Tibial nerve (tissue), 4 donors: ENCODE data around the gene ACAP1. TPM values are rescaled to one million over a fixed set of nuclear protein-coding genes. Genes with fewer than 3 reads are reported as not detected.
A peak's percentile ranks its signal among the peaks of the same experiment; 100 is the strongest.

Experiments used
- DNase-seq, 2 donors: peaks; one replicate each; pipeline ENCODE4 v3.0.0-alpha.2; 2019; ENCODE audit warnings: low spot score in 2 of 2
- H3K27ac ChIP-seq, 4 donors: fragments of 200-600 bp; sonication (generic) in 3 of 4; one replicate each; pipeline ENCODE4 v1.5.1; 2017 to 2019; ENCODE audit warnings: mild to moderate bottlenecking in 1 of 4
- H3K27me3 ChIP-seq, 2 donors: fragments of 200-600 bp; sonication (generic) in 1 of 2; one replicate each; pipeline versions ENCODE4 v1.5.1 to v1.6.0; 2017 to 2019
- H3K36me3 ChIP-seq, 3 donors: fragments of 200-600 bp; sonication (generic); one replicate each; pipeline ENCODE4 v1.5.1; 2018 to 2019
- H3K4me1 ChIP-seq, 4 donors: fragments of 200-600 bp; sonication (generic) in 3 of 4; one replicate each; pipeline ENCODE4 v1.5.1; 2017 to 2019
- H3K4me3 ChIP-seq, 4 donors: fragments of 200-600 bp; sonication (generic) in 3 of 4; one replicate each; pipeline ENCODE4 v1.5.1; 2017 to 2019; ENCODE audit warnings: mild to moderate bottlenecking in 1 of 4, moderate library complexity in 1 of 4
- H3K9me3 ChIP-seq, 4 donors: fragments of 200-600 bp; sonication (generic) in 3 of 4; one replicate each; pipeline ENCODE4 v1.5.1; 2017 to 2019
- EP300 ChIP-seq, 2 donors: sonication (generic); formaldehyde crosslinking; IDR thresholded peaks; one replicate each; pipeline ENCODE4 v1.6.1; 2017; ENCODE audit warnings: antibody characterized with exemption in 2 of 2, mild to moderate bottlenecking in 1 of 2
- POLR2A ChIP-seq, 2 donors: fragments of 450-650 bp; IDR thresholded peaks; one replicate each; pipeline ENCODE4 v1.6.1; 2017; ENCODE audit warnings: antibody characterized with exemption in 2 of 2, mild to moderate bottlenecking in 2 of 2, moderate library complexity in 2 of 2
- WGBS, 2 donors: methylation state at CpG; one replicate each; pipeline ENCODE4 v1.1.5; 2018; 5-methylcytosine and 5-hydroxymethylcytosine counted together
- total RNA-seq, 4 donors: library from RNA; depleted of rRNA; stranded (reverse); fragments of >200 nt; gene quantifications; one replicate each; pipeline ENCODE4 v1.1.0, GENCODE V29; 2016
- TF ChIP-seq, protein P1 (sequence below), 5 experiments: fragments of 200-600 bp in 3 of 5; fragments of 450-650 bp in 2 of 5; sonication (generic) in 3 of 5; IDR thresholded peaks; one replicate each; pipeline ENCODE4 v1.5.1; 2016 to 2019; ENCODE audit warnings: antibody characterized with exemption in 5 of 5, mild to moderate bottlenecking in 3 of 5, moderate library complexity in 2 of 5

Gene ACAP1
- total RNA-seq, 4 donors from 2014 or later = 8.1 to 33.1 (median 11.2) TPM

DNA sequence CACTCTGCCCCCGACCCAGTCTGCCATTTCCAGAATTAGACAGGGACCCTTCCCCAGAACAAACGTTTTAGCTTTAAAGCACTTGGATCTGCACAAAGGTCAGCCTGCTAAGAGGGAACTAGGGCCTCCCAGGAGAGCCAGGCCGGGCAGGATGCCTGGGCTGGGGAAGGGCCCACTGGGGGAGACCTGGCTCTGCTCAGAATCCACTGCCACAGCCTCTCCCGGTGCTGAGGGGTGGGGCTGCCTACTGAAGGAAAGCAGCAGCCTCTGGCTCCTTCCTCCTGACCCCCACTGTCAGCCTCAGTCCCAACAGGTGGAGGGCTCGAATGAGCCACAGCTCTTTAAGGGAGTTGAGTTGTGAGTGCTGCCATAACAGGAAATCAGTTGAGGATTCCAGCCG lies 43.6 kb upstream of the ACAP1 start:
- Histone ChIP-seq H3K27ac (no peak overlapping the region), H3K36me3 (no peaks in the 10 kb centered on the region), H3K4me3 (no peak overlapping the region), H3K27me3 (peaks cover 0 to 76% of the 10 kb centered on the region in 2 donors), H3K4me1 (peaks cover 0 to 38% (median 25%) of the 10 kb centered on the region in 4 donors), H3K9me3 (no peaks in the 10 kb centered on the region)
- WGBS, 2 donors = 22 to 32% methylated on average over 5 to 6 of the region's 6 CpGs
- no peak for TF ChIP-seq EP300 (IDR thresholded peaks at IDR 0.05)
- TF ChIP-seq, protein P1, sequence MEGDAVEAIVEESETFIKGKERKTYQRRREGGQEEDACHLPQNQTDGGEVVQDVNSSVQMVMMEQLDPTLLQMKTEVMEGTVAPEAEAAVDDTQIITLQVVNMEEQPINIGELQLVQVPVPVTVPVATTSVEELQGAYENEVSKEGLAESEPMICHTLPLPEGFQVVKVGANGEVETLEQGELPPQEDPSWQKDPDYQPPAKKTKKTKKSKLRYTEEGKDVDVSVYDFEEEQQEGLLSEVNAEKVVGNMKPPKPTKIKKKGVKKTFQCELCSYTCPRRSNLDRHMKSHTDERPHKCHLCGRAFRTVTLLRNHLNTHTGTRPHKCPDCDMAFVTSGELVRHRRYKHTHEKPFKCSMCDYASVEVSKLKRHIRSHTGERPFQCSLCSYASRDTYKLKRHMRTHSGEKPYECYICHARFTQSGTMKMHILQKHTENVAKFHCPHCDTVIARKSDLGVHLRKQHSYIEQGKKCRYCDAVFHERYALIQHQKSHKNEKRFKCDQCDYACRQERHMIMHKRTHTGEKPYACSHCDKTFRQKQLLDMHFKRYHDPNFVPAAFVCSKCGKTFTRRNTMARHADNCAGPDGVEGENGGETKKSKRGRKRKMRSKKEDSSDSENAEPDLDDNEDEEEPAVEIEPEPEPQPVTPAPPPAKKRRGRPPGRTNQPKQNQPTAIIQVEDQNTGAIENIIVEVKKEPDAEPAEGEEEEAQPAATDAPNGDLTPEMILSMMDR (IDR thresholded peaks at IDR 0.05) = no peak
- TF ChIP-seq POLR2A (IDR thresholded peaks at IDR 0.05) = no peak
- no peak for DNase-seq

- H3K9me3 ChIP-seq = no peaks in the 10 kb centered on the region
- H3K4me3 ChIP-seq = no peak overlapping the region
- TF ChIP-seq, protein P1 (IDR thresholded peaks at IDR 0.05) = no peak
- no peak for TF ChIP-seq POLR2A (IDR thresholded peaks at IDR 0.05)
- no peak for TF ChIP-seq EP300 (IDR thresholded peaks at IDR 0.05)
- WGBS, 2 donors = 82 to 84% methylated on average over 10 to 11 of the region's 11 CpGs
- no peaks in the 10 kb centered on the region for H3K36me3 ChIP-seq
- H3K27me3 ChIP-seq = peaks cover 0 to 72% of the 10 kb centered on the region in 2 donors
- H3K4me1 ChIP-seq = peaks cover 0 to 38% (median 25%) of the 10 kb centered on the region in 4 donors
- no peak overlapping the region for H3K27ac ChIP-seq
- DNase-seq = no peak
These were observed 43.2 kb upstream of the ACAP1 start for GRCh38 chr17:7293159-7293558.

DNA sequence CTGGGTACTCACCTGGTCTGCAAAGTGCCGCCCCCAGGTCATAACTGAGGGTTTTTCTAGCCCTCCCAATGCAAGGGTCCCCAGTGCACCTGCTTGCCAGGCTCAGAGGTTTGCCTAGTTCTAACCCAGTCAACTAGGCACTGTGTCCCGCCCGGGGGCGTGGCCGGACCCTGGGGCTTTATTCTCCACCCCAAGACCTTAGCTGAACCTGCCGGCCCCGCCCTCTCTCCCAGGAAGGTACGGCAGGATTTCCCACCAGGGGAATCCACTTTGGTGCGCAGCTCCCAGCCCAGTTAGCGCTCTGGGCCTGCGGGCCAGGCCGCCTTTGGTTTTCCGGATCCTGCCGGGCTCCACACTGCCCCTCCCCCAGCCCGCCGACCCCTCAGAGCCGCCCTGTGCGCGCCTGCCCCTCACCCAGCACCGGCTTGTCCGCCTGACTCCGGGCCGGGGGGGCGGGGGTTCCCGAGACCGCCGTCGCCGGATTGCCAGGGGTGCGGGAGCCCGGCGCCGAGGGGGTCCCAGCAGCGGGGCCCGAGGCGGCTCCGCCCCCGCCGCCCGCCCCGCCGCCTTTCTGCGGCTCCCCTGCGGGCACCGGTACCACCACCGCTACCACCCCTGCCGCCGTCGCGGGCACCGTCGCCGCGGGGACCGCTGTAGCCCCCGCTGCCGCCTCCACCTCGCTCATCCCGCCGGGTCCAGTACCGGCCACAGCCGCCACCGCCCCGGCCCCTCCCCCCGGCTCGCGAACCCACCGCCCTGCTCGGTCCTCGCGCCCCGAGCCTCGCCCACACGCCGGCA lies 42.3 kb upstream of the ACAP1 start:
- H3K36me3 ChIP-seq = no peaks in the 10 kb centered on the region
- peaks cover 0 to 67% of the 10 kb centered on the region in 2 donors for H3K27me3 ChIP-seq
- 7 to 8% methylated on average over 31 to 37 of the region's 75 CpGs for WGBS, 2 donors
- H3K9me3 ChIP-seq = no peaks in the 10 kb centered on the region
- H3K4me1 ChIP-seq = peaks cover 0 to 38% (median 25%) of the 10 kb centered on the region in 4 donors
- peak overlapping the region in 3 of 4 donors; percentile 8 to 45 (median 38) for H3K4me3 ChIP-seq
- TF ChIP-seq EP300 (IDR thresholded peaks at IDR 0.05) = no peak
- TF ChIP-seq, protein P1 (IDR thresholded peaks at IDR 0.05) = no peak
- no peak for TF ChIP-seq POLR2A (IDR thresholded peaks at IDR 0.05)
- no peak overlapping the region for H3K27ac ChIP-seq
- no peak for DNase-seq

- WGBS, 2 donors = 3 to 6% methylated on average over 8 to 16 of the region's 57 CpGs
- Histone ChIP-seq H3K9me3 (no peaks in the 10 kb centered on the region), H3K27me3 (peaks cover 0 to 60% of the 10 kb centered on the region in 2 donors), H3K27ac (peak within 1 kb of the TSS in 1 of 4 donors; percentile 26), H3K4me1 (peaks cover 0 to 38% (median 25%) of the 10 kb centered on the region in 4 donors), H3K36me3 (no peaks in the 10 kb centered on the region), H3K4me3 (peak within 1 kb of the TSS; percentile 1 to 45 (median 23))
- no peak for DNase-seq
- no peak for TF ChIP-seq EP300 (IDR thresholded peaks at IDR 0.05)
- TF ChIP-seq POLR2A (IDR thresholded peaks at IDR 0.05) = no peak
- TF ChIP-seq, protein P1 (IDR thresholded peaks at IDR 0.05) = no peak
These were observed 41.6 kb upstream of the ACAP1 start, which contains the start of gene YBX2 for GRCh38 chr17:7294614-7295153. Gene YBX2 (minus strand): TSS chr17:7294639. CDS start chr17:7294500, 139 bp downstream.
